KG1 (cell line): ENCODE measurements around the gene CRY2.

Source experiments
- DNase-seq: peaks from one replicate; lab custom pipeline; 2025; lab: John Stamatoyannopoulos, UW

Gene CRY2

DNA sequence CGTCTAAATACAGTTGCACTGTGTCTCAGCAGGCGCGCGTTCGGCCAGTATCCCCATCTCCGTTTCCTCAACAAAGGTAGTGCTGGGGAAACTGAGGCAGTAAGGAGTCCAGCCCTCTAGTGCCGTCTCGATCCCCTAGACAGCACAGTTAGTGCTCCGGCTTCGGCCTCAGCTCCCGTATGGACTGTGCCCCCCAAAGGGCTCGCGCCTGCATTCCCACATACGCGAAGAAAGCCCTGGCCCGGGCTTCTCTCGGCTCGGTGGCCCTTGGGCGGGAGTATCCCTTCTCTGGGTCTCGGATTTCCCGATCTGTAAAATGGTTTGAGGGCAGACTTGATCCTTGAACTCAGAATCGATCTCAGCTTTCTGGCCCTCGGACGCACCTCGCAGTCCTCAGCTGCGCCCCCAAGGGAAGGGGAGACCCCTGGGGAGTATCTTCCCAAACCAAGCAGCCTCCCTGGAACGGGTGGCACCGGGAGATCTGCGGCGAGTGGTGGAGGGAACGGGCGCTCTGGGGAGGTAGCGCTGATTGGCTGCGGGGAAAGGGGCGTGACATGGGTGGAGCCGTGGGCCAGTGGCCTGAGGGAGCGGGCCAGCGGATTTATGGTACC lies 71.2 kb downstream of the CRY2 start:
- peak; percentile 37 for DNase-seq

DNA sequence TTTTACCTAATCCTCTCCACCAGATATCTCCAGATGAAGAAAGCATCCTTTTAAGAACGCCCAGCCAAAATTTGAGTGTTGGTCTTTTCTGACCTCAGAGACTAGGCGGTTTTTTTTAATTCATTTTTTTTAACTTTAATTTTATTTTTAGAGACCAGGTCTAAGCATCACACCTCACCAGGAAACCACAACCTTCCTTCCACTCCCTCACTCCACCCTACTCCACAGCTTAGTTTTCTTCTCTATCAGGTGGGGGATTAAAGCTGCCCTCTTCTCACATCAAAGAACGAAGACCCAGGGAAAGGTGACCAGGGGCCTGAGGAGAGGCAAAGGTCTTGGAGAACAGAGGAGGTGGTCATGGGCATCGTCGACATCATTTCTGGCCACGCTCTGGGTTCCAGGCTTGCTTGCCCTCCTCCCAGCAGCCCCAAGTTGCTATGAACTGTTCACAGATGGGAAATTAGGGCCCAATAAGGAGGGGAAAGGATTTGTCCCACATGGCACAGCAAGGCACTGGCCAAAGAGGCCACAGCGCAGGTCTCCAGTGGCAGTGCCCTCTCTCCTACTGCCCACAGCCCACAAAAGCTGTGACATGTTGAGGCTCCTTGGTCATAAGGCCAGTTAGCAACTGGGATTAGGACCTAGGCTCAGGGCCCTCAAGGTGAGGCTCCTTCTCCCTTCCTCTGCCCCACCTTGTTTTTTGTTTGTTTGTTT lies 71.8 kb downstream of the CRY2 start:
- DNase-seq = no peak

DNA sequence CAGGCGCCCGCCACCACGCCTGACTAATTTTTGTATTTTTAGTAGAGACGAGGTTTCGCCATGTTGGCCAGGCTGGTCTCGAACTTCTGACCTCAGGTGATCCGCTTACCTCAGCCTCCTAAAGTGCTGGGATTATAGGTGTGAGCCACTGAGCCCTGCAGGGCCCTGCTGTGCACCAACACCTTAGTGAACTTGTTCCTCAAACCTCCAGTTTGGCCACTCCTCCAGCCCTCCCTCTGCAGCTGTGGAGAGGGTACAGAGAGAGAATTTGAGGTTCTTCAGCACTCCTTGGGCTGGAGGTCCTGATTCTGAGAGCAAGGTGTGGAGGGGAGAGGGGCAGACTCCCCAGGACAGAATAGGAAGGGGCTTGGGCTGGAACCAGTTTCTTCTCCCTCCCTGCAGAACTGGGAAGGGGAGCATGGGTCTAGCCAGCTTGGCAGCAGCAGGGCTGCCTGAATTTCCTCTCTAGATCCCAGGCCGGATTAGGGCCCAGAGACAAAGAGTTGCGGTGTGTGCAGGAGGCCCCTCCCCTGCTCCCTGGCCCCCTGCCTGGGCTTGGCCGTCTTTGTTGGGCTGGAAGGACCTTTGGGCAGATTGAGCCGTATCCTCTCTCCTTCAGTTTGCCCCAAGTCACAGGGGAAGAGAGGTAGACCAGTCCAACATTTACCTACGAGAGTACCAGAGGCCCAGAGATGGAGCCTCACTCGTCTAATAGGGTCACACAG lies 72.7 kb downstream of the CRY2 start:
- DNase-seq = no peak

DNA sequence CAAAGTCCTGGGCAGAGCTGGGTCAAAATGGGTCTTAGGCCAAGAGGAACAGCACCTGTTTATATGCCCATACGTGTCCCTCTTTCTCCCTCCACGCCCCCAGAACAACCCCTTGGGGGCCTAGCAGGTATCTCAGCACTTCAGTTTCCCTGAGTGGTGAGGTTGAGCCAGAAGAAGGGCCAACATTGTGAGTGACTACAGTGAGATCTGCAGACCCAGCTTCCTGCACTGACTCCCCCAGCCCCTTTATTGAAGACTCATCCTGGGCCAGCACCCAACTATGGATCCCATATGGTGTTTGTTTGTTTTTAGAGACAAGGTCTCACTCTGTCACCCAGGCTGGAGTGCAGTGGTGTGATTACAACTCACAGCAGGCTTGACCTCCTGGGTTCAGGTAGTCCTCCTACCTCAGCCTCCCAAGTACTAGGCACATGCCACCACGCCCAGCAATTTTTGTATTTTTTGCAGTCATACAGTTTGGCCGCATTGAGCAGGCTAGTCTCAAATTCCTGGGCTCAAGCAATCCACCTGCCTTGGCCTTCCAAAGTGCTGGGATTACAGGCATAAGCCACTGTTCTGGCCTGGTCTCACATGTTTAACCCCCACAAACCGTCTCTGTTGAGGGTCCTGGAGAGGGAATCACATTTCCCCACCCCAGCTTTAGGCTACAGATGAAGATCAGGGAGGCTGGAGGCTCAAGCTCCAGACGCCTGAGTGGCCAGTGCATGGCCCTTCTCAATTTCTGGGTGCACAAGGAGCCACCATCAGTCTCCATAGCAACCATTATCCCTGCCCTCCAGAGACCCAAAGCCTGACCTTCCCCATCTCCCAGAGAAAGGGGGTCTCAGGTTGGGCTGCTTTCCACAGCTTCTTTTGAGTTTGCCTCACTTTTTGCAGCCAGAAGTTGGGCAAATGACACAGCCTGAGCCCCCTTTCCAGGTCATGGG lies 73.5 kb downstream of the CRY2 start:
- DNase-seq = no peak

DNA sequence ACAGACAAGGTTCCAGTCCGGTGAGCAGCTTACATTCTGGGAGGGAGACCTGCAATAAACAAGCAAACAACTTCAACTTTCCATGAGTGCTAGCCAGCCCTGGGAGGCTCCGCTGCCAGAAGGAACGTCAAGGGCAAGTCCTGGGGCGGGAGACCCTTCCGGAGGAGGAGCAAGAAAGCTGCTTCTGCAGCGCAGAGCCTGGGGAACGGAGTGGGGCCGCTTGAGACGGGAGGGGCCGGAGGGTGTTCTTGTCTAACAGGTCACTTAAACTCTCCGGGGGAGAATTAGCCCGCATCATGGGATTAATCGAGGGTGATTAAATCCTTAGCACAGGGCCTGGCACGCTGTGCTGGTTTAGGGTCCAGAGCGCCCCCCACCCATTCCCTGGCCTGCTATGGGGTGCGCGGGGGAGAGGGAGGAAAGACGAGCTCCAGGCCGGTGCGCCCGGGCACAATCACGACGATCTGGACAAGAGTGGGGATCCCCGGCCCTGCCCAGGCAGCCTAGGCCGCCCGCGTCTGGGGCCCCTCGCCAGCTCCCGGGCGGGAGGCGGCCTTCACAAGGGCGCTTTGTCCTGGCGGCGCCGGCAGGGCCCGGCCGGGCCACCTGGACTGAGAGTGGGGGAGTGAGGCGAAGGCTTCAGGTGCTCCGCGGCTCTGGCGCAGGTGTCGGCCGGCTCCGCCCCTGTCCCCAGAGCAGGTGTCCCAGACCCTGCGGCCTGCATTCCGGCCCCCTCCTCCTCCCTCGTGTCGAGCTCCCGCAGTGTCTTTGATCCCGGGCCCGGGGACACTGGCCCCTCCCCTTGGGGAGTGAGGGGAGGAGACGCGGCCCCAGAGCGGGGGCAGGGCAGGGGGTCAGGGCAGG lies 74.5 kb downstream of the CRY2 start:
- no peak for DNase-seq

DNA sequence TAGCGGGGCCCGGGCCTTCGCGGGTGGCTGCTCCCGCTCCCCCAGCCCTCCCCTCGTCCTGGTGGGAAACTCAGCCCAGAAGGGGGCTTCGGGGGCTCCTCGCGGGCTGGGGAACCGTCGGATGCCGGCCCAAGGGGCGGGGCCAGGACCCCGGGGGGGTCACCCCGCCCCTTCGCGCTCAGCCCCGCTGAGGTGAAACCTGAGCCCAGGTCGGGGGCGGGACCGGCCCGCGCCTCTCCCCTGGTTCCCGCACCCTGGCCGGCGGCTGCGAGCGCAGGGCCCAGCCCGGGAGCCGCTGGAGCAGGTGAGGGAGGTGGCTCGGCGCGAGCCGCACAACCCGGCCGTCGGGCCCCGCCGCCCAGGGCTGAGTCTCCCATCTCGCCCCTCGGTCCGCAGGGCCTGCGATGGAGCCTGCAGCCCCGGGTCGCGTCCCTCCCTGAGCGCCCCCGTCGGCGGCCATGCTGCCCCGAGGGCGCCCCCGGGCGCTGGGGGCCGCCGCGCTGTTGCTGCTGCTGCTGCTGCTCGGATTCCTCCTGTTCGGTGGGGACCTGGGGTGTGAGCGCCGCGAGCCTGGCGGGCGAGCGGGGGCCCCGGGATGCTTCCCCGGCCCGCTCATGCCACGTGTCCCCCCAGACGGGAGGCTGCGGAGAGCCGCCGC lies 75.3 kb downstream of the CRY2 start, which contains the start of gene LARGE2:
TSS of gene LARGE2 (plus strand) at position 232 of the 658 bp plus-strand sequence. CDS start at position 459, 227 bp downstream.
- no peak for DNase-seq

DNA sequence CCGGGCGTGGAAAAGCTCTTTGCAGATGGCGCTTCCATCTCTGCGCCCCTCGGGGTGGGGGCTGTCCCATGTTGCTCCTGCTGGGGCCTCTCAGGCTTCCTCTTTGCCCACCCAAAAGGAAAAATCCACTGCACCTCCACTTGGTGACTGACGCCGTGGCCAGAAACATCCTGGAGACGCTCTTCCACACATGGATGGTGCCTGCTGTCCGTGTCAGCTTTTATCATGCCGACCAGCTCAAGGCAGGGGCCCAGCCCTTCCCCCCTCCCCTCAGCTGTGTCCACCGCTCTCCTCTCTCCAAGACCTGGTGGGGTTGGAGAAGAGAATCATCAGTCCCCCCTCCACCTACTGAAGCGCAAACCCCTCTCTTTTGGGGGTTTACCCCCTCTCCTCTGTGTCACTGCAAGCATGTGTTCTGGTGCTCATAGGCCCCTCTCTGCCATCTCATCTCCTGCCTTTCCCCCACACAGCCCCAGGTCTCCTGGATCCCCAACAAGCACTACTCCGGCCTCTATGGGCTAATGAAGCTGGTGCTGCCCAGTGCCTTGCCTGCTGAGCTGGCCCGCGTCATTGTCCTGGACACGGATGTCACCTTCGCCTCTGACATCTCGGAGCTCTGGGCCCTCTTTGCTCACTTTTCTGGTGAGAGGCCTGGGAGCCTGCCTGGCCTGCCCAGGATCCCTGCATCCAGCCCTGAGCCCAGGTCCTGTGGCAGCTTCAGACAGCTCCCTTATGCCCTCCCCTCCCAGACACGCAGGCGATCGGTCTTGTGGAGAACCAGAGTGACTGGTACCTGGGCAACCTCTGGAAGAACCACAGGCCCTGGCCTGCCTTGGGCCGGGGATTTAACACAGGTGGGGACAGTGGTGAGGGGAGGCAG lies 77.0 kb downstream of the CRY2 start:
- no peak for DNase-seq

DNA sequence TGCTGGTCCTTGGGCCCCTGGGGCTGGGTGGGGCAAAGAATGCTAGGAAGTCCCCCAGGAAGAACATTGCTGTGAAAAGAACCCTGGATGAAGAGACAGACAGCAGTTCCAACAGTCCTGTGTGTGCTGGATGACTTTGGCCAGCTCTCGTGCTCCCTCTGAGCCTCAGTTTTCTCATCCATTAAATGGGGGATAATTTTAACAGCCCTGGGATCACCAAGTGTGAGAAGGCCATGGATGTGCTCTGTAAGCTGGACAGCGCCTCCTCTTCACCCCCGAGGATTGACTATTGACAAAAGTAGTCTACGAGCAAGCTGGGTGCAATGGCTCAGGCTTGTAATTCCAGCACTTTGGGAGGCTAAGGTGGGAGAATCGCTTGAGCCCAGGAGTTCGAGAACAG lies 77.7 kb downstream of the CRY2 start:
- no peak for DNase-seq

DNA sequence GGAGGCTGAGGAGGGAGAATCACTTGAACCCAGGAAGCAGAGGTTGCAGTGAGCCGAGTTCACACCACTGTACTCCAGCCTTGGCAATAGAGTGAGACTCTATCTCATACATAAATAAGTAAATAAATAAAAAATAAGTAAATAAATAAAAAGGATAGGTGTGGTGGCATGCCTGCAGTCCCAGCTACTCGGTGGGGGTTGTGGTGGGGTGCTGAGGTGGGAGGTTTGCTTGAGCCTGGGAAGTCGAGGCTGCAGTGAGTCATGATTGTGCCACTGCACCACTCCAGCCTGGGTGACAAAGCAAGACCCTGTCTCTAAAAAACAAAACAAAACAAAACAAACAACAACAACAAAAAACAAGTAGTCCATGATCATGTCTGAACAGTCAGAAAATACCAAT lies 78.3 kb downstream of the CRY2 start:
- DNase-seq = no peak

DNA sequence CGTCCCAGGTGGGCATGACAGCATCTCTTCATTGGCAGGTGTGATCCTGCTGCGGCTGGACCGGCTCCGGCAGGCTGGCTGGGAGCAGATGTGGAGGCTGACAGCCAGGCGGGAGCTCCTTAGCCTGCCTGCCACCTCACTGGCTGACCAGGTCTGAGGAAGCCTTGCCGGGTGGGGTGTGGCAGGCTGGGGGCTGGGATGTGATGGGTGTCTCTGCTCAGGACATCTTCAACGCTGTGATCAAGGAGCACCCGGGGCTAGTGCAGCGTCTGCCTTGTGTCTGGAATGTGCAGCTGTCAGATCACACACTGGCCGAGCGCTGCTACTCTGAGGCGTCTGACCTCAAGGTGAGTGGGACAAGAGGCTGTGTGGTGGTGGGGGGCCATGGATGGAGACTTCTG lies 78.7 kb downstream of the CRY2 start:
- no peak for DNase-seq

DNA sequence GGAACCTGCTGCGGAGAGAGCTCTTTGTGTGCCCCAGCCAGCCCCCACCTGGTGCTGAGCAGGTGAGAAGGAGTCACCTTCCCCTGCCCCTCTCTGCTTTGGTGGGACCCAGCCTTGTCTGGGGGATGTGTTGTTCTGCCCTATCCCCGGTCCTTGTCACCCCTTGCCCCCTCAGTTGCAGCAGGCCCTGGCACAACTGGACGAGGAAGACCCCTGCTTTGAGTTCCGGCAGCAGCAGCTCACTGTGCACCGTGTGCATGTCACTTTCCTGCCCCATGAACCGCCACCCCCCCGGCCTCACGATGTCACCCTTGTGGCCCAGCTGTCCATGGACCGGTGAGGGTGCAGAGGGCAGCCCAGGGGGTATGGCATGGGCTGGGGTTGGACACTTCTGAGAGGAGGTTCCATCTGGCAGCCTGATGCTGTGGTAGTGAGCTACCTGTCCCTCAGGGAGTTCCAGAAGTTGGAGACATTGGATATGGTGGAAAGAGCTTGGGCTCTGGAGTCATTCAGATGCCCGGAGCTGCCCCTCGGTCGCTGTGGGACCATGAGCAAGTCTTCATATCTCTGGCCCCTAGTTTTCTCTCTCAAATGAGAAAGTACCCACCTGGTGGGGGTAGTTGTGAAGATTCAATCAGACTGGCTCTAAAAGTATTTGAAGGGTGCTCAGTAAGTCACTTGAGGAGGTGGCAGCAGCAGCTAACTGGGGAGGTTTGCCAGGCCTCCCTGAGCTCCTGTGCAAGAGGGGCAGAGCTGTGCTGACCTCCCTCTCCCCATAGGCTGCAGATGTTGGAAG lies 79.5 kb downstream of the CRY2 start:
- no peak for DNase-seq

DNA sequence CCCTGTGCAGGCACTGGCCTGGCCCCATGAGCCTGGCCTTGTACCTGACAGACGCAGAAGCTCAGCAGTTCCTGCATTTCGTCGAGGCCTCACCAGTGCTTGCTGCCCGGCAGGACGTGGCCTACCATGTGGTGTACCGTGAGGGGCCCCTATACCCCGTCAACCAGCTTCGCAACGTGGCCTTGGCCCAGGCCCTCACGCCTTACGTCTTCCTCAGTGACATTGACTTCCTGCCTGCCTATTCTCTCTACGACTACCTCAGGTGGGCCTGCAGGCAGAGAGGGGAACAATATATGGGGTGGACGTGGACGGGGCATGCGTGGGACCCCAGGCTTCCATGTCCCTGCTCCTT lies 80.0 kb downstream of the CRY2 start:
- DNase-seq = no peak

DNA sequence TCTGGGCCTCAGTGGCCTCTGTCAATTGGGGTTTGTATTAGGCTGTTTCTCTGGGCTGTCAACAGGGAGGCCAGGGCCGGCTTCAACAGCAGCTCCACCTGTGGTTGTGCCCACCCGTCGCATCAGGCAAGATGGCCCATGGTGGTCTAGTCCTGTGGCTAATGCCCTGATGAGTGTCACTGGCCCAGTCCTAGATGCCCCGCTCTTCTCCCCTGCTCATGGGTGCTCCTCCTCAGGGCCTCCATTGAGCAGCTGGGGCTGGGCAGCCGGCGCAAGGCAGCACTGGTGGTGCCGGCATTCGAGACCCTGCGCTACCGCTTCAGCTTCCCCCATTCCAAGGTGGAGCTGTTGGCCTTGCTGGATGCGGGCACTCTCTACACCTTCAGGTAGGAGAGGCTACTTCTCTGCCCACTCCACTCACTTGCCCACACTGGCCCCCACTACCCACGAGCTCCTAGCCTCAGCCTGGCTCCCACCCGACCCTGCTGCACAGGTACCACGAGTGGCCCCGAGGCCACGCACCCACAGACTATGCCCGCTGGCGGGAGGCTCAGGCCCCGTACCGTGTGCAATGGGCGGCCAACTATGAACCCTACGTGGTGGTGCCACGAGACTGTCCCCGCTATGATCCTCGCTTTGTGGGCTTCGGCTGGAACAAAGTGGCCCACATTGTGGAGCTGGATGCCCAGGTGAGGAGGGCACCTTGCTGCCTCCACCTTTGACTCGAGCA lies 80.6 kb downstream of the CRY2 start:
- no peak for DNase-seq

DNA sequence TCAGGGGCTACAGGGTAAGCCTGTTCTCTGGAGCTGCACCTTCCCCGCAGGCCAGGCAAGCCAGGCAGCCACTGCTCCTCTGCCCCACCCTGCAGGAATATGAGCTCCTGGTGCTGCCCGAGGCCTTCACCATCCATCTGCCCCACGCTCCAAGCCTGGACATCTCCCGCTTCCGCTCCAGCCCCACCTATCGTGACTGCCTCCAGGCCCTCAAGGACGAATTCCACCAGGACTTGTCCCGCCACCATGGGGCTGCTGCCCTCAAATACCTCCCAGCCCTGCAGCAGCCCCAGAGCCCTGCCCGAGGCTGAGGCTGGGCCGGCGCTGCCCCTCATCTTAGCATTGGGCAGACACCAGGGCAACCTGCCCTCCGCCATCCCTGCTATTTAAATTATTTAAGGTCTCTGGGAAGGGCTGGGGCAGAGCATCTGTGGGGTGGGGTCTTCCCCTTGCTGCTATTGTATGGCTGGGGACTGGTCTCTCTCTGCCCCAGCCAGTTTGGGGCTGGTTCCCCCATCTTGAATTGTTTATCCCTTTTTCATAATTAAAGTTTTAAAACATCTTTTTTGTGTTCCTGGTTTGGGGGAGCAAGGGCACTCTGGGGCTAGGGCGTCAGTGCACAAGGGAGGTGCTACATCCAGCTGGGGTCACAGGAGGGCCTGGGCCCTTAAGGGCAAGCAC lies 81.4 kb downstream of the CRY2 start:
- DNase-seq = no peak

DNA sequence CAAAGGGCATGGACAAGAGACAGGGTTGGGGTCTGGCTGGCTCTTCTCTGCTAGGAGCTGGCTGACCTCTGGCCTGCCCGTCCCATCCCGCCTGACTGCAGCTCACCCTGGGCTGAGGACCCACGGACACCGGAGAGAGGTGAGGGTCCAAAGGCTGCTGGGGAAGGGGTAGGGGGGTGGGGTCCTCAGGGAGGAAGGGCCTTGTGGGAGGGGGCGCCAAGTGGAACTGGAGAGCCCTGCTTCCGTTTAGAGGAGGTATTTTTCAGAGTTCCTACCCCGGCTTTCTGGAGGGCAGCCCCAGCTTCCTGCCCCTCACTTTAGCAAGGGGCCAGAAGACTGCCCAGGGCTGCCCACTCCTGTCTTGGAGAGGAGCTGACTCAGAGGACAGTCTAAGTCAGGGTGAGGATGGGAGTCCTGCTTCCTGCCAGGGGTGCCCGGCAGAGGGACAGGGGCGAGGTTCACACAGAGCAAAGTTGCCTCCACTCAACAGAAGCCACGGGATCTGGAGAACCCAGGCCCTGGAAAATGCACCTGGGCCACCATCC lies 82.3 kb downstream of the CRY2 start:
- no peak for DNase-seq

DNA sequence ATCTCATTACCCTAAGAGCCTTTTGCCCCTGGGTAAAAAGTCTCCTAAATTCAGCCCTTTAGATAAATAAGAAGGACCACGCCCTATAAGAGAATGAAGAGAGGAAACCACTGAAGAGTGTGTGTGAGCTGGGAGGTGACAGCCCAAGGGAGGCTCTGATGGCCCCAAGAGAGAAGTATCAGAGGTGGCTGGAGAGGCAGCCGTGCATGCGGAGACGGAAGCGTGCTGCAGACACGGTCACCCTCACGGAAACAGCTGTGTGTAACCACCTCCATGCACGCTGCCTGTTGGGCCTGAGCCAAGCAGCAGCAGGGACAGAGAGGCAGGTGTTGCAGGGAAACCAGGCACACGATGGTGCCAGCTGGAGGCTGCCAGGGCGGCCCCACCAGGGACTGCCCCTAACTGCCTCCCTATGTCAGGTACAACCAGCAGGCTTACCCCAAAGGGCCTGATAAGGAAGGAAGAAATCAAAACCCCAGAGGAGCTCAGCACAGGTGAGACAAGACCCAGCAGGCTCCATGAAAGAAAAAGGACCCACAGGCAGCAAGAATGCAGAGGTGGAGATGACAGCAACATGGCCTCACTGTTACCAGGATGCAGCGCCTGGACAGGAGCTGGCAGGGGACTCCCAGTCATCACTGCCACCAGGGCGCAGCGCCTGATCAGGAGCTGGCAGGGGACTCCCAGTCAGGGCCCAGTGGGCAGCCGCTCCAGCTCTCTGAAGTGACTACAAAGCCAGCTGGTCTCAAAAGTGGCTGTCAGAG lies 82.9 kb downstream of the CRY2 start:
- DNase-seq = no peak
